SK-N-SH treated with all-trans-retinoic acid at 6 μM for 48 hours (cell line): ENCODE results near the gene JMJD8.

Source experiments
- ATAC-seq: fragments of 200-7000 bp; cut with Tn5 transposase; 3 replicates; pipeline ENCODE4 v1.9.1; 2020; ENCODE audit warnings: mild to moderate bottlenecking, moderate library complexity
- ARNTL ChIP-seq: fragments of 450-650 bp; formaldehyde crosslinking; IDR thresholded peaks from 2 replicates; pipeline ENCODE4 v1.5.0; 2020; ENCODE audit warnings: low read depth, mild to moderate bottlenecking, moderate library complexity, borderline replicate concordance
- BACH2 ChIP-seq: fragments of 250-450 bp; sonication (Bioruptor Pico); IDR thresholded peaks from 2 replicates; pipeline ENCODE4 v1.9.0; 2021; ENCODE audit warnings: mild to moderate bottlenecking, borderline replicate concordance
- CSDC2 ChIP-seq: fragments of 250-450 bp; sonication (Bioruptor Pico); IDR thresholded peaks from 2 replicates; pipeline ENCODE4 v1.5.0; 2020; ENCODE audit warnings: mild to moderate bottlenecking, moderate library complexity
- ESRRG ChIP-seq: fragments of 250-450 bp; sonication (Bioruptor Pico); IDR thresholded peaks from 2 replicates; pipeline ENCODE4 v1.6.1; 2021; ENCODE audit warnings: mild to moderate bottlenecking
- GLIS3 ChIP-seq: fragments of 250-450 bp; sonication (Bioruptor Pico); IDR thresholded peaks from 2 replicates; pipeline ENCODE4 v1.5.0; 2020; ENCODE audit warnings: mild to moderate bottlenecking, moderate library complexity
- OSR1 ChIP-seq: fragments of 250-450 bp; sonication (Bioruptor Pico); IDR thresholded peaks from 2 replicates; pipeline ENCODE4 v1.8.0; 2022; ENCODE audit warnings: moderate library complexity, mild to moderate bottlenecking, inconsistent platforms
- PPARA ChIP-seq: fragments of 250-450 bp; sonication (Bioruptor Pico); IDR thresholded peaks from 2 replicates; pipeline ENCODE4 v1.5.0; 2020; ENCODE audit warnings: mild to moderate bottlenecking, borderline replicate concordance
- RARB ChIP-seq: fragments of 250-450 bp; sonication (Bioruptor Pico); IDR thresholded peaks from 2 replicates; pipeline ENCODE4 v1.8.0; 2021; ENCODE audit warnings: mild to moderate bottlenecking, moderate library complexity
- SNAI2 ChIP-seq: fragments of 250-450 bp; sonication (Bioruptor Pico); IDR thresholded peaks from 2 replicates; pipeline ENCODE4 v1.5.0; 2020; ENCODE audit warnings: mild to moderate bottlenecking, moderate library complexity
- TCF4 ChIP-seq: fragments of 250-450 bp; sonication (Bioruptor Pico); IDR thresholded peaks from 2 replicates; pipeline ENCODE4 v1.8.0; 2021; ENCODE audit warnings: mild to moderate bottlenecking, moderate library complexity, borderline replicate concordance
- TOX ChIP-seq: fragments of 250-450 bp; sonication (Bioruptor Pico); IDR thresholded peaks from 2 replicates; pipeline ENCODE4 v1.8.0; 2021; ENCODE audit warnings: mild to moderate bottlenecking, moderate library complexity, borderline replicate concordance
- ZC3H10 ChIP-seq: fragments of 250-450 bp; sonication (Bioruptor Pico); IDR thresholded peaks from 2 replicates; pipeline ENCODE4 v1.5.1; 2021; ENCODE audit warnings: mild to moderate bottlenecking, moderate library complexity
- ZFP3 ChIP-seq: fragments of 250-450 bp; sonication (Bioruptor Pico); IDR thresholded peaks from 2 replicates; pipeline ENCODE4 v1.5.0; 2020; ENCODE audit warnings: mild to moderate bottlenecking, moderate library complexity
- ZFP30 ChIP-seq: fragments of 450-650 bp; formaldehyde crosslinking; IDR thresholded peaks from 2 replicates; pipeline ENCODE4 v1.5.0; 2022; ENCODE audit warnings: mild to moderate bottlenecking, moderate library complexity
- ZNF565 ChIP-seq: fragments of 450-650 bp; formaldehyde crosslinking; conservative IDR thresholded peaks from 2 replicates; pipeline ENCODE4 v1.5.0; 2020; ENCODE audit warnings: low read depth, mild to moderate bottlenecking, moderate library complexity
- ZNF70 ChIP-seq: fragments of 450-650 bp; formaldehyde crosslinking; IDR thresholded peaks from 2 replicates; pipeline ENCODE4 v1.5.0; 2020; ENCODE audit warnings: mild to moderate bottlenecking, moderate library complexity
- ZNF8 ChIP-seq: fragments of 450-650 bp; formaldehyde crosslinking; IDR thresholded peaks from 2 replicates; pipeline ENCODE4 v1.5.0; 2020; ENCODE audit warnings: mild to moderate bottlenecking, moderate library complexity
- TF ChIP-seq, protein P1 (sequence below): fragments of 250-450 bp; sonication (Bioruptor Pico); IDR thresholded peaks from 2 replicates; pipeline ENCODE4 v1.8.0; 2021; ENCODE audit warnings: low read depth, mild to moderate bottlenecking, moderate library complexity, borderline replicate concordance
- TF ChIP-seq, protein P2 (sequence below): fragments of 250-450 bp; sonication (Bioruptor Pico); IDR thresholded peaks from 2 replicates; pipeline ENCODE4 v1.5.1; 2020; ENCODE audit warnings: low read depth, mild to moderate bottlenecking, moderate library complexity
- TF ChIP-seq, protein P3 (sequence below): fragments of 250-450 bp; sonication (Bioruptor Pico); IDR thresholded peaks from 2 replicates; pipeline ENCODE4 v1.5.1; 2021; ENCODE audit warnings: mild to moderate bottlenecking, moderate library complexity
- TF ChIP-seq, protein P4 (sequence below): fragments of 250-450 bp; sonication (Bioruptor Pico); IDR thresholded peaks from 2 replicates; pipeline ENCODE4 v1.8.0; 2020; ENCODE audit warnings: mild to moderate bottlenecking, moderate library complexity, borderline replicate concordance
- TF ChIP-seq, protein P5 (sequence below): fragments of 250-450 bp; sonication (Bioruptor Pico); IDR thresholded peaks from 2 replicates; pipeline ENCODE4 v1.5.0; 2020; ENCODE audit warnings: mild to moderate bottlenecking, moderate library complexity

Gene JMJD8

DNA sequence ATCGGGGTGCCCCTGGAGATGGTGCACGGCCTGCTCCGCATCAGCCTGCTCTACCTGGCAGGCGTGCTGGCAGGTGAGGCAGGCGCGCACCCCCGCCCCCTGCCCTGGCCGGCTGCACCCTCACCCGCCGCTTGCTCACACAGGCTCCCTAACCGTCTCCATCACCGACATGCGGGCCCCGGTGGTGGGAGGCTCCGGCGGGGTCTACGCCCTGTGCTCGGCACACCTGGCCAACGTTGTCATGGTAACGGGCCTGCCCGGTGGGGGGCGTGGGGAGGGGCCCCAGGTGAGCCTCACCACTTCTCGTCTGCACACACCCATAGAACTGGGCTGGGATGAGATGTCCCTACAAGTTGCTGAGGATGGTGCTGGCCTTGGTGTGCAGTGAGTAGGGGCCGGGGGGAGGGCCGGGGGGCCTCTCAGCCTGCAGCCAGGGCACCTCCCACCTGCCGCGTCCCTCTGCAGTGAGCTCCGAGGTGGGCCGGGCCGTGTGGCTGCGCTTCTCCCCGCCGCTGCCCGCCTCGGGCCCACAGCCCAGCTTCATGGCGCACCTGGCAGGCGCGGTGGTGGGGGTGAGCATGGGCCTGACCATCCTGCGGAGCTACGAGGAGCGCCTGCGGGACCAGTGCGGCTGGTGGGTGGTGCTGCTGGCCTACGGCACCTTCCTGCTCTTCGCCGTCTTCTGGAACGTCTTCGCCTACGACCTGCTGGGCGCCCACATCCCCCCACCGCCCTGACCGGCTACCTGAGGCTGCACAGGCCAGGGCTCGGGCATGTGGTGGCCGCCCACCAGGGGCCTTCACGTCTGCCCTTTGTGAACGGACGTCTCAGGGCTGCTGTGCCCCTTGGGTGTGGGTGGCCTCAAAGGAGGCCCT, 6.6 kb downstream of the JMJD8 start:
- no peak for ATAC-seq
- no peak for TF ChIP-seq ZFP3 (CRISPR knock-in tag)
- TF ChIP-seq TOX = no peak
- no peak for TF ChIP-seq ZC3H10 (CRISPR knock-in tag)
- TF ChIP-seq ZFP30 (CRISPR knock-in tag) = no peak
- TF ChIP-seq BACH2 (CRISPR knock-in tag) = no peak
- no peak for TF ChIP-seq TCF4
- no peak for TF ChIP-seq ESRRG (CRISPR knock-in tag)
- no peak for TF ChIP-seq ZNF565 (CRISPR knock-in tag)
- TF ChIP-seq, protein P1, sequence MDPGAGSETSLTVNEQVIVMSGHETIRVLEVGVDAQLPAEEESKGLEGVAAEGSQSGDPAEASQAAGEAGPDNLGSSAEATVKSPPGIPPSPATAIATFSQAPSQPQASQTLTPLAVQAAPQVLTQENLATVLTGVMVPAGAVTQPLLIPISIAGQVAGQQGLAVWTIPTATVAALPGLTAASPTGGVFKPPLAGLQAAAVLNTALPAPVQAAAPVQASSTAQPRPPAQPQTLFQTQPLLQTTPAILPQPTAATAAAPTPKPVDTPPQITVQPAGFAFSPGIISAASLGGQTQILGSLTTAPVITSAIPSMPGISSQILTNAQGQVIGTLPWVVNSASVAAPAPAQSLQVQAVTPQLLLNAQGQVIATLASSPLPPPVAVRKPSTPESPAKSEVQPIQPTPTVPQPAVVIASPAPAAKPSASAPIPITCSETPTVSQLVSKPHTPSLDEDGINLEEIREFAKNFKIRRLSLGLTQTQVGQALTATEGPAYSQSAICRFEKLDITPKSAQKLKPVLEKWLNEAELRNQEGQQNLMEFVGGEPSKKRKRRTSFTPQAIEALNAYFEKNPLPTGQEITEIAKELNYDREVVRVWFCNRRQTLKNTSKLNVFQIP (CRISPR knock-in tag) = no peak
- no peak for TF ChIP-seq PPARA (CRISPR knock-in tag)

DNA sequence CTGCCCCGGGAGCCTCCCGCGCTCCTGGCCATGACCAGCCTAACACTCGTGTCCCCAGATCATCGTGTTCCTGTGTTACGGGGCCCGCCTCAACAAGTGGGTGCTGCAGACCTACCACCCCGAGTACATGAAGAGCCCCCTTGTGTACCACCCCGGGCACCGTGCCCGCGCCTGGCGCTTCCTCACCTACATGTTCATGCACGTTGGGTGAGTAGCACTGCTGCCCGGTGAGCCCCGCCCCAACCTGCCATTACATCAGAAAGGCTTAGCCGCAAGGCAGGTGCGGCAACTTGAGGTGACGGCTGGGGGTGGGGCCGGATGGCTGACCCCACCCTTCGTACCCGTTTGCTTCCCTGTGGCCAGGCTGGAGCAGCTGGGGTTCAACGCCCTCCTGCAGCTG, 7.2 kb downstream of the JMJD8 start:
- no peak for ATAC-seq
- no peak for TF ChIP-seq SNAI2 (CRISPR knock-in tag)
- no peak for TF ChIP-seq BACH2 (CRISPR knock-in tag)
- TF ChIP-seq, all 23 proteins: peak for 0

DNA sequence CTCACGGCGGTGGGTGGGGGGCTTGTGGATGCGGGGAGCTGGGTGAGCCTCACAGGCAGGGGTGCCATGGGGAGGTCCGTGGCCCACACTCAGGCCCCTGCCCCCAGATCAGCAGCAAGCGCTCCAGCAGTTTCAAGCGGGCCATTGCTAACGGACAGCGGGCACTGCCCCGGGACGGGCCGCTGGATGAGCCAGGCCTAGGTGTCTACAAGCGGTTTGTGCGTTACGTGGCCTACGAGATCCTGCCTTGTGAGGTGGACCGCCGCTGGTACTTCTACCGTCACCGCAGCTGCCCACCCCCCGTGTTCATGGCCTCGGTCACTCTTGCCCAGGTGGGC, 7.6 kb downstream of the JMJD8 start:
- no peak for TF ChIP-seq PPARA (CRISPR knock-in tag)
- no peak for TF ChIP-seq GLIS3
- no peak for TF ChIP-seq ZFP30 (CRISPR knock-in tag)
- TF ChIP-seq BACH2 (CRISPR knock-in tag) = no peak
- no peak for TF ChIP-seq ESRRG (CRISPR knock-in tag)
- no peak for TF ChIP-seq OSR1 (CRISPR knock-in tag)
- TF ChIP-seq, protein P2, sequence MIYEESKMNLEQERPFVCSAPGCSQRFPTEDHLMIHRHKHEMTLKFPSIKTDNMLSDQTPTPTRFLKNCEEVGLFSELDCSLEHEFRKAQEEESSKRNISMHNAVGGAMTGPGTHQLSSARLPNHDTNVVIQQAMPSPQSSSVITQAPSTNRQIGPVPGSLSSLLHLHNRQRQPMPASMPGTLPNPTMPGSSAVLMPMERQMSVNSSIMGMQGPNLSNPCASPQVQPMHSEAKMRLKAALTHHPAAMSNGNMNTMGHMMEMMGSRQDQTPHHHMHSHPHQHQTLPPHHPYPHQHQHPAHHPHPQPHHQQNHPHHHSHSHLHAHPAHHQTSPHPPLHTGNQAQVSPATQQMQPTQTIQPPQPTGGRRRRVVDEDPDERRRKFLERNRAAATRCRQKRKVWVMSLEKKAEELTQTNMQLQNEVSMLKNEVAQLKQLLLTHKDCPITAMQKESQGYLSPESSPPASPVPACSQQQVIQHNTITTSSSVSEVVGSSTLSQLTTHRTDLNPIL (CRISPR knock-in tag) = no peak
- no peak for TF ChIP-seq ZFP3 (CRISPR knock-in tag)
- TF ChIP-seq TOX = no peak
- TF ChIP-seq, protein P3, sequence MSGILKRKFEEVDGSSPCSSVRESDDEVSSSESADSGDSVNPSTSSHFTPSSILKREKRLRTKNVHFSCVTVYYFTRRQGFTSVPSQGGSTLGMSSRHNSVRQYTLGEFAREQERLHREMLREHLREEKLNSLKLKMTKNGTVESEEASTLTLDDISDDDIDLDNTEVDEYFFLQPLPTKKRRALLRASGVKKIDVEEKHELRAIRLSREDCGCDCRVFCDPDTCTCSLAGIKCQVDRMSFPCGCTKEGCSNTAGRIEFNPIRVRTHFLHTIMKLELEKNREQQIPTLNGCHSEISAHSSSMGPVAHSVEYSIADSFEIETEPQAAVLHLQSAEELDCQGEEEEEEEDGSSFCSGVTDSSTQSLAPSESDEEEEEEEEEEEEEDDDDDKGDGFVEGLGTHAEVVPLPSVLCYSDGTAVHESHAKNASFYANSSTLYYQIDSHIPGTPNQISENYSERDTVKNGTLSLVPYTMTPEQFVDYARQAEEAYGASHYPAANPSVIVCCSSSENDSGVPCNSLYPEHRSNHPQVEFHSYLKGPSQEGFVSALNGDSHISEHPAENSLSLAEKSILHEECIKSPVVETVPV (CRISPR knock-in tag) = no peak
- TF ChIP-seq, protein P1 (CRISPR knock-in tag) = no peak
- no peak for TF ChIP-seq ARNTL (CRISPR knock-in tag)
- TF ChIP-seq ZNF70 (CRISPR knock-in tag) = no peak
- TF ChIP-seq RARB (CRISPR knock-in tag) = no peak
- no peak for TF ChIP-seq ZNF8 (CRISPR knock-in tag)
- no peak for TF ChIP-seq ZNF565 (CRISPR knock-in tag)
- TF ChIP-seq, protein P4, sequence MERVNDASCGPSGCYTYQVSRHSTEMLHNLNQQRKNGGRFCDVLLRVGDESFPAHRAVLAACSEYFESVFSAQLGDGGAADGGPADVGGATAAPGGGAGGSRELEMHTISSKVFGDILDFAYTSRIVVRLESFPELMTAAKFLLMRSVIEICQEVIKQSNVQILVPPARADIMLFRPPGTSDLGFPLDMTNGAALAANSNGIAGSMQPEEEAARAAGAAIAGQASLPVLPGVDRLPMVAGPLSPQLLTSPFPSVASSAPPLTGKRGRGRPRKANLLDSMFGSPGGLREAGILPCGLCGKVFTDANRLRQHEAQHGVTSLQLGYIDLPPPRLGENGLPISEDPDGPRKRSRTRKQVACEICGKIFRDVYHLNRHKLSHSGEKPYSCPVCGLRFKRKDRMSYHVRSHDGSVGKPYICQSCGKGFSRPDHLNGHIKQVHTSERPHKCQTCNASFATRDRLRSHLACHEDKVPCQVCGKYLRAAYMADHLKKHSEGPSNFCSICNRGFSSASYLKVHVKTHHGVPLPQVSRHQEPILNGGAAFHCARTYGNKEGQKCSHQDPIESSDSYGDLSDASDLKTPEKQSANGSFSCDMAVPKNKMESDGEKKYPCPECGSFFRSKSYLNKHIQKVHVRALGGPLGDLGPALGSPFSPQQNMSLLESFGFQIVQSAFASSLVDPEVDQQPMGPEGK (CRISPR knock-in tag) = no peak
- TF ChIP-seq, protein P5, sequence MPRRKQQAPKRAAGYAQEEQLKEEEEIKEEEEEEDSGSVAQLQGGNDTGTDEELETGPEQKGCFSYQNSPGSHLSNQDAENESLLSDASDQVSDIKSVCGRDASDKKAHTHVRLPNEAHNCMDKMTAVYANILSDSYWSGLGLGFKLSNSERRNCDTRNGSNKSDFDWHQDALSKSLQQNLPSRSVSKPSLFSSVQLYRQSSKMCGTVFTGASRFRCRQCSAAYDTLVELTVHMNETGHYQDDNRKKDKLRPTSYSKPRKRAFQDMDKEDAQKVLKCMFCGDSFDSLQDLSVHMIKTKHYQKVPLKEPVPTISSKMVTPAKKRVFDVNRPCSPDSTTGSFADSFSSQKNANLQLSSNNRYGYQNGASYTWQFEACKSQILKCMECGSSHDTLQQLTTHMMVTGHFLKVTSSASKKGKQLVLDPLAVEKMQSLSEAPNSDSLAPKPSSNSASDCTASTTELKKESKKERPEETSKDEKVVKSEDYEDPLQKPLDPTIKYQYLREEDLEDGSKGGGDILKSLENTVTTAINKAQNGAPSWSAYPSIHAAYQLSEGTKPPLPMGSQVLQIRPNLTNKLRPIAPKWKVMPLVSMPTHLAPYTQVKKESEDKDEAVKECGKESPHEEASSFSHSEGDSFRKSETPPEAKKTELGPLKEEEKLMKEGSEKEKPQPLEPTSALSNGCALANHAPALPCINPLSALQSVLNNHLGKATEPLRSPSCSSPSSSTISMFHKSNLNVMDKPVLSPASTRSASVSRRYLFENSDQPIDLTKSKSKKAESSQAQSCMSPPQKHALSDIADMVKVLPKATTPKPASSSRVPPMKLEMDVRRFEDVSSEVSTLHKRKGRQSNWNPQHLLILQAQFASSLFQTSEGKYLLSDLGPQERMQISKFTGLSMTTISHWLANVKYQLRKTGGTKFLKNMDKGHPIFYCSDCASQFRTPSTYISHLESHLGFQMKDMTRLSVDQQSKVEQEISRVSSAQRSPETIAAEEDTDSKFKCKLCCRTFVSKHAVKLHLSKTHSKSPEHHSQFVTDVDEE (CRISPR knock-in tag) = no peak
- TF ChIP-seq TCF4 = no peak
- no peak for TF ChIP-seq CSDC2
- ATAC-seq = no peak
